Measurements from ENCODE around the gene SINHCAF.
A peak's percentile ranks its signal among the peaks of the same experiment; 100 is the strongest.

Gene SINHCAF

GRCh38 chr12:31310488-31310887 is 15.5 kb downstream of the SINHCAF start:
- TF ChIP-seq, protein P1, sequence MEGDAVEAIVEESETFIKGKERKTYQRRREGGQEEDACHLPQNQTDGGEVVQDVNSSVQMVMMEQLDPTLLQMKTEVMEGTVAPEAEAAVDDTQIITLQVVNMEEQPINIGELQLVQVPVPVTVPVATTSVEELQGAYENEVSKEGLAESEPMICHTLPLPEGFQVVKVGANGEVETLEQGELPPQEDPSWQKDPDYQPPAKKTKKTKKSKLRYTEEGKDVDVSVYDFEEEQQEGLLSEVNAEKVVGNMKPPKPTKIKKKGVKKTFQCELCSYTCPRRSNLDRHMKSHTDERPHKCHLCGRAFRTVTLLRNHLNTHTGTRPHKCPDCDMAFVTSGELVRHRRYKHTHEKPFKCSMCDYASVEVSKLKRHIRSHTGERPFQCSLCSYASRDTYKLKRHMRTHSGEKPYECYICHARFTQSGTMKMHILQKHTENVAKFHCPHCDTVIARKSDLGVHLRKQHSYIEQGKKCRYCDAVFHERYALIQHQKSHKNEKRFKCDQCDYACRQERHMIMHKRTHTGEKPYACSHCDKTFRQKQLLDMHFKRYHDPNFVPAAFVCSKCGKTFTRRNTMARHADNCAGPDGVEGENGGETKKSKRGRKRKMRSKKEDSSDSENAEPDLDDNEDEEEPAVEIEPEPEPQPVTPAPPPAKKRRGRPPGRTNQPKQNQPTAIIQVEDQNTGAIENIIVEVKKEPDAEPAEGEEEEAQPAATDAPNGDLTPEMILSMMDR (IDR thresholded peaks at IDR 0.05) = no peak
- Mint-ChIP-seq H3K4me1 (peaks cover 6% of the 10 kb centered on the region), H3K4me3 (no peak overlapping the region), H3K36me3 (ENCODE audit: low read depth) (peaks cover 99% of the 10 kb centered on the region), H3K27me3 (ENCODE audit: low read depth, poor library complexity) (no peaks in the 10 kb centered on the region), H3K9me3 (peaks cover 72% of the 10 kb centered on the region), H3K27ac (no peak overlapping the region)
- DNase-seq = no peak

- H3K27ac Mint-ChIP-seq = no peak overlapping the region
- peaks cover 60% of the 10 kb centered on the region for H3K9me3 Mint-ChIP-seq
- DNase-seq = no peak
- H3K4me1 Mint-ChIP-seq = peaks cover 13% of the 10 kb centered on the region
- peaks cover 99% of the 10 kb centered on the region for H3K36me3 Mint-ChIP-seq (ENCODE audit: low read depth)
- TF ChIP-seq, protein P1 (IDR thresholded peaks at IDR 0.05) = no peak
- H3K4me3 Mint-ChIP-seq = no peak overlapping the region
- H3K27me3 Mint-ChIP-seq (ENCODE audit: low read depth, poor library complexity) = no peaks in the 10 kb centered on the region
These were observed 16.7 kb downstream of the SINHCAF start for GRCh38 chr12:31309279-31309678.

DNA sequence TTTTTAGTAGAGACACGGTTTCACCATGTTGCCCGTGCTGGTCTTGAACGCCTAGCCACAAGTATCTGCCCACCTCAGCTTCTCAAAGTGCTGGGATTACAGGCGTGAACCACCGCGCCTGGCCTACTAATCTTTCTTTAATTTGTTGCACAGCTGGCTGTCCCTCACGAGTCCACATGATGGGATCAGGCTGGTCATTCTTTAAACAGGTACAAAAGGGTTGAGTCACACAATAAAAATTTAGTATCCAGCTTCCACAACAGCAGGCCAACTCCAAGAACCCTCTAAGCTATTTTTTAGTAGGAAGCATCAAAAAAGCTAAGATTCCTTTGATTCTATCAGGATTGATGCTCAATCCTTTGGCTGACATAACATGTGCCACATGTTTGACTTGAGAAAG is 17.8 kb downstream of the SINHCAF start:
- Mint-ChIP-seq H3K9me3 (peaks cover 48% of the 10 kb centered on the region), H3K4me3 (no peak overlapping the region), H3K27ac (no peak overlapping the region), H3K4me1 (peaks cover 21% of the 10 kb centered on the region), H3K36me3 (ENCODE audit: low read depth) (peaks cover 99% of the 10 kb centered on the region), H3K27me3 (ENCODE audit: low read depth, poor library complexity) (no peaks in the 10 kb centered on the region)
- DNase-seq = no peak
- TF ChIP-seq, protein P1 (IDR thresholded peaks at IDR 0.05) = no peak

- no peak overlapping the region for H3K4me3 Mint-ChIP-seq
- no peak for DNase-seq
These were observed 19.1 kb downstream of the SINHCAF start for GRCh38 chr12:31306866-31307265.

GRCh38 chr12:31303466-31303865 is 22.5 kb downstream of the SINHCAF start:
- peaks cover 99% of the 10 kb centered on the region for H3K36me3 Mint-ChIP-seq (ENCODE audit: low read depth)
- no peak for DNase-seq
- no peak overlapping the region for H3K4me3 Mint-ChIP-seq
- peaks cover 31% of the 10 kb centered on the region for H3K4me1 Mint-ChIP-seq
- TF ChIP-seq, protein P1 (IDR thresholded peaks at IDR 0.05) = no peak
- peak overlapping the region; percentile 78 for H3K27ac Mint-ChIP-seq
- peaks cover 18% of the 10 kb centered on the region for H3K9me3 Mint-ChIP-seq
- H3K27me3 Mint-ChIP-seq (ENCODE audit: low read depth, poor library complexity) = no peaks in the 10 kb centered on the region

More at GRCh38 chr12:31306866-31307265, 19.1 kb downstream of the SINHCAF start:
- H3K4me1 Mint-ChIP-seq = peaks cover 30% of the 10 kb centered on the region
- H3K27me3 Mint-ChIP-seq (ENCODE audit: low read depth, poor library complexity) = no peaks in the 10 kb centered on the region
- no peak overlapping the region for H3K27ac Mint-ChIP-seq
- TF ChIP-seq, protein P1 (IDR thresholded peaks at IDR 0.05) = no peak
- peaks cover 39% of the 10 kb centered on the region for H3K9me3 Mint-ChIP-seq
- H3K36me3 Mint-ChIP-seq (ENCODE audit: low read depth) = peaks cover 99% of the 10 kb centered on the region

DNA sequence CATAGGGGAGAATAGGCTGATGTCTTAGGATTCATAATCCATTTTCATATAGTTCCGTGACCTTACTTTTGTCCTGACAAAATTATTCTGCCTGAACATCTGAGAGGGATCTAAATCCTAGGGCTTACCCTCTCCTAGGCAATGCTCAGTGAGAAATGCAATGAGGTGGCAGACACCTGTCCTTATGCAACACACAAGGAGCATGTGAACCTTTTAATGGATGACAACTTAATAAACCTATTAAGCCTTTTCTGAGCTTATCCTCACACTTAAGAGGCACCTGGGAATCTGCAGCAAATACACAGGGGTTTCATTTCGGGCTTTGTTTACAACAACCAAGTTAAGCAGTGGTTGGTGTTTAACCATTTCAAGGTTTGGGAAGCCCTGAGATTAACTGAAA is 24.6 kb downstream of the SINHCAF start:
- Mint-ChIP-seq H3K27ac (no peak overlapping the region), H3K4me1 (peaks cover 37% of the 10 kb centered on the region), H3K36me3 (ENCODE audit: low read depth) (peaks cover 99% of the 10 kb centered on the region), H3K27me3 (ENCODE audit: low read depth, poor library complexity) (no peaks in the 10 kb centered on the region), H3K4me3 (no peak overlapping the region), H3K9me3 (peaks cover 11% of the 10 kb centered on the region)
- no peak for DNase-seq
- TF ChIP-seq, protein P1 (IDR thresholded peaks at IDR 0.05) = no peak
